Tibial nerve (tissue), 3 donors: ENCODE results near the gene INPP4B.

ENCODE experiments used
- CTCF ChIP-seq, 5 experiments: fragments of 200-600 bp in 3 of 5; fragments of 450-650 bp in 2 of 5; sonication (generic) in 3 of 5; IDR thresholded peaks; one replicate each; pipeline ENCODE4 v1.5.1; 2016 to 2019; ENCODE audit warnings: antibody characterized with exemption in 5 of 5, mild to moderate bottlenecking in 3 of 5, moderate library complexity in 2 of 5
- POLR2A ChIP-seq, 2 donors: fragments of 450-650 bp; IDR thresholded peaks; one replicate each; pipeline ENCODE4 v1.6.1; 2017; ENCODE audit warnings: antibody characterized with exemption in 2 of 2, mild to moderate bottlenecking in 2 of 2, moderate library complexity in 2 of 2

GRCh38 chr4:142516686-142517526 lies 329.2 kb downstream of the INPP4B start:
- TF ChIP-seq CTCF (IDR thresholded peaks at IDR 0.05): no peak
- no peak for TF ChIP-seq POLR2A (IDR thresholded peaks at IDR 0.05)
